Suprapubic skin (tissue), 4 donors: ENCODE data around the gene AKR1C2.

Experiments
- CTCF ChIP-seq, 2 donors: fragments of 200-600 bp in 1 of 2; fragments of 450-650 bp in 1 of 2; sonication (generic) in 1 of 2; IDR thresholded peaks; one replicate each; pipeline ENCODE4 v1.5.1; 2016 to 2019; ENCODE audit warnings: antibody characterized with exemption in 2 of 2, mild to moderate bottlenecking in 1 of 2, moderate library complexity in 1 of 2
- POLR2A ChIP-seq, 2 donors: fragments of 450-650 bp; IDR thresholded peaks; one replicate each; pipeline ENCODE4 v1.6.1; 2017; ENCODE audit warnings: antibody characterized with exemption in 2 of 2, mild to moderate bottlenecking in 2 of 2, moderate library complexity in 2 of 2
- POLR2AphosphoS5 ChIP-seq, 3 donors: sonication (generic); formaldehyde crosslinking; IDR thresholded peaks; one replicate each; pipeline ENCODE4 v1.6.1; 2017; ENCODE audit warnings: antibody characterized with exemption in 3 of 3

DNA sequence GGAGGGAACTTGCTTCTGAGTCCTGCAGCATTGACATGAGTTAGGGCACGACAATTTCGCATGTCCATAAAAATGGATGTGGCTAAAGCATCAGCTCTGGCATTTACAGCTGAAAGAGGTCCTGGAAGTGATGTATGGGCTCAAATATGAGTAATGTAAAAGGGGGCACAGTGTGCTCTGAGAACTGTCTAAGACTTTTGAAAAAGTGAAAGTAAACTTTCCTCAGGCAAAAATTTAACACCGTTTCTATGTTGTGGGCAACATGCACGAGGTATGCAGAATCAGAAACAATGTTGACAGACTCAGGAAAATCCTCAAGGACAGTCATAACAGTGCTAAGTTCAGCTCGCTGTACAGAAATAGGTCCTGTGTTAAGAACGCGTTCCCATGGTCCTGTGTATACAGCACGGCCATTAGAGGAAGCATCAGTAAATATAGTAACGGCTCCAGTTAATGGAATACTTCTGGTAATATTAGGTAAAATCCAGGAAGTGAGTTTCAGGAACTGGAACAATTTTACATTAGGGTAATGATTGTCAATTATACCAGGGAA, 37.9 kb upstream of the AKR1C2 start:
- TF ChIP-seq CTCF (IDR thresholded peaks at IDR 0.05), result no peak
- TF ChIP-seq POLR2AphosphoS5 (IDR thresholded peaks at IDR 0.05), result no peak
- no peak for TF ChIP-seq POLR2A (IDR thresholded peaks at IDR 0.05)
